SK-N-SH treated with all-trans-retinoic acid at 6 μM for 48 hours (cell line): ENCODE measurements around the gene PHF19.

Experiments used
- ATAC-seq: fragments of 200-7000 bp; cut with Tn5 transposase; 3 replicates; pipeline ENCODE4 v1.9.1; 2020; ENCODE audit warnings: mild to moderate bottlenecking, moderate library complexity
- ARNTL ChIP-seq: fragments of 450-650 bp; formaldehyde crosslinking; IDR thresholded peaks from 2 replicates; pipeline ENCODE4 v1.5.0; 2020; ENCODE audit warnings: low read depth, mild to moderate bottlenecking, moderate library complexity, borderline replicate concordance
- BACH2 ChIP-seq: fragments of 250-450 bp; sonication (Bioruptor Pico); IDR thresholded peaks from 2 replicates; pipeline ENCODE4 v1.9.0; 2021; ENCODE audit warnings: mild to moderate bottlenecking, borderline replicate concordance
- CSDC2 ChIP-seq: fragments of 250-450 bp; sonication (Bioruptor Pico); IDR thresholded peaks from 2 replicates; pipeline ENCODE4 v1.5.0; 2020; ENCODE audit warnings: mild to moderate bottlenecking, moderate library complexity
- ESRRG ChIP-seq: fragments of 250-450 bp; sonication (Bioruptor Pico); IDR thresholded peaks from 2 replicates; pipeline ENCODE4 v1.6.1; 2021; ENCODE audit warnings: mild to moderate bottlenecking
- GLIS3 ChIP-seq: fragments of 250-450 bp; sonication (Bioruptor Pico); IDR thresholded peaks from 2 replicates; pipeline ENCODE4 v1.5.0; 2020; ENCODE audit warnings: mild to moderate bottlenecking, moderate library complexity
- ISL1 ChIP-seq: fragments of 250-450 bp; sonication (Bioruptor Pico); IDR thresholded peaks from 2 replicates; pipeline ENCODE4 v2.1.2; 2022; ENCODE audit warnings: mild to moderate bottlenecking, moderate library complexity
- OSR1 ChIP-seq: fragments of 250-450 bp; sonication (Bioruptor Pico); IDR thresholded peaks from 2 replicates; pipeline ENCODE4 v1.8.0; 2022; ENCODE audit warnings: moderate library complexity, mild to moderate bottlenecking, inconsistent platforms
- PPARA ChIP-seq: fragments of 250-450 bp; sonication (Bioruptor Pico); IDR thresholded peaks from 2 replicates; pipeline ENCODE4 v1.5.0; 2020; ENCODE audit warnings: mild to moderate bottlenecking, borderline replicate concordance
- RARB ChIP-seq: fragments of 250-450 bp; sonication (Bioruptor Pico); IDR thresholded peaks from 2 replicates; pipeline ENCODE4 v1.8.0; 2021; ENCODE audit warnings: mild to moderate bottlenecking, moderate library complexity
- TCF4 ChIP-seq: fragments of 250-450 bp; sonication (Bioruptor Pico); IDR thresholded peaks from 2 replicates; pipeline ENCODE4 v1.8.0; 2021; ENCODE audit warnings: mild to moderate bottlenecking, moderate library complexity, borderline replicate concordance
- TOX ChIP-seq: fragments of 250-450 bp; sonication (Bioruptor Pico); IDR thresholded peaks from 2 replicates; pipeline ENCODE4 v1.8.0; 2021; ENCODE audit warnings: mild to moderate bottlenecking, moderate library complexity, borderline replicate concordance
- ZC3H10 ChIP-seq: fragments of 250-450 bp; sonication (Bioruptor Pico); IDR thresholded peaks from 2 replicates; pipeline ENCODE4 v1.5.1; 2021; ENCODE audit warnings: mild to moderate bottlenecking, moderate library complexity
- ZFP30 ChIP-seq: fragments of 450-650 bp; formaldehyde crosslinking; IDR thresholded peaks from 2 replicates; pipeline ENCODE4 v1.5.0; 2022; ENCODE audit warnings: mild to moderate bottlenecking, moderate library complexity
- ZNF565 ChIP-seq: fragments of 450-650 bp; formaldehyde crosslinking; conservative IDR thresholded peaks from 2 replicates; pipeline ENCODE4 v1.5.0; 2020; ENCODE audit warnings: low read depth, mild to moderate bottlenecking, moderate library complexity
- ZNF8 ChIP-seq: fragments of 450-650 bp; formaldehyde crosslinking; IDR thresholded peaks from 2 replicates; pipeline ENCODE4 v1.5.0; 2020; ENCODE audit warnings: mild to moderate bottlenecking, moderate library complexity
- TF ChIP-seq, protein P1 (sequence below): fragments of 250-450 bp; sonication (Bioruptor Pico); IDR thresholded peaks from 2 replicates; pipeline ENCODE4 v1.5.0; 2020; ENCODE audit warnings: mild to moderate bottlenecking, moderate library complexity
- TF ChIP-seq, protein P2 (sequence below): fragments of 250-450 bp; sonication (Bioruptor Pico); IDR thresholded peaks from 2 replicates; pipeline ENCODE4 v1.8.0; 2020; ENCODE audit warnings: mild to moderate bottlenecking, moderate library complexity, borderline replicate concordance
- TF ChIP-seq, protein P3 (sequence below): fragments of 250-450 bp; sonication (Bioruptor Pico); IDR thresholded peaks from 2 replicates; pipeline ENCODE4 v1.8.0; 2021; ENCODE audit warnings: low read depth, mild to moderate bottlenecking, moderate library complexity, borderline replicate concordance
- TF ChIP-seq, protein P4 (sequence below): fragments of 250-450 bp; sonication (Bioruptor Pico); IDR thresholded peaks from 2 replicates; pipeline ENCODE4 v1.5.1; 2020; ENCODE audit warnings: low read depth, mild to moderate bottlenecking, moderate library complexity
- TF ChIP-seq, protein P5 (sequence below): fragments of 250-450 bp; sonication (Bioruptor Pico); IDR thresholded peaks from 2 replicates; pipeline ENCODE4 v1.5.1; 2021; ENCODE audit warnings: mild to moderate bottlenecking, moderate library complexity

Gene PHF19

DNA sequence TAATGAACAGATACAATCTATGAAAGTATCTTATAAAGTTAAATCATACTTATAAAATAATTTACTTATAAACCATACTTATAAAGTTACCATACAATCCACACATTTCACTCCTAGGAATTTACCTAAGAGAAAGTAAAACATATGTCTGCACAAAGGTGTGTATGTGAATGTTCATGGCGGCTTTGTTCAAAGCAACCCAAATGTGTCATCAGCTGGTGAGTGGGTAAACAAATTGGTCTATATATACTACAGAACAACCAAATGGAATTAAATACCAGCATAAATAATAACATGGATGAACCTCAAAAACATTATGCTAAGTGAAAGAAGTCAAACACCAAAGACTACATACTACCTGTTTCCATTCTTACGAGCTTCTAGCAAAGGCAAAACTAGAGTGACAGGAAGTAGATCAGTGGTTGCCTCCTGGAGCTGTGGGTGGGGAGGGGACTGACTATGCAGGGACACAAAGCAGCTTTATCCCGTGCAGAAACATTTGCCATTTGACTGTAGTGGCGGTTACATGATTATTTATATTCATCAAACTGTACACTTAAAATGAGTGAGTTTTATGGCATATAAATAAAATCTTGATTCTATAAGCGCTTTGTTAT lies 39.0 kb upstream of the PHF19 start:
- no peak for ATAC-seq
- TF ChIP-seq RARB (CRISPR knock-in tag) (no peak), ZNF565 (no peak), ZNF8 (CRISPR knock-in tag) (no peak), ARNTL (CRISPR knock-in tag) (no peak), PPARA (CRISPR knock-in tag) (no peak), ESRRG (no peak), BACH2 (CRISPR knock-in tag) (no peak)
- TF ChIP-seq, protein P1, sequence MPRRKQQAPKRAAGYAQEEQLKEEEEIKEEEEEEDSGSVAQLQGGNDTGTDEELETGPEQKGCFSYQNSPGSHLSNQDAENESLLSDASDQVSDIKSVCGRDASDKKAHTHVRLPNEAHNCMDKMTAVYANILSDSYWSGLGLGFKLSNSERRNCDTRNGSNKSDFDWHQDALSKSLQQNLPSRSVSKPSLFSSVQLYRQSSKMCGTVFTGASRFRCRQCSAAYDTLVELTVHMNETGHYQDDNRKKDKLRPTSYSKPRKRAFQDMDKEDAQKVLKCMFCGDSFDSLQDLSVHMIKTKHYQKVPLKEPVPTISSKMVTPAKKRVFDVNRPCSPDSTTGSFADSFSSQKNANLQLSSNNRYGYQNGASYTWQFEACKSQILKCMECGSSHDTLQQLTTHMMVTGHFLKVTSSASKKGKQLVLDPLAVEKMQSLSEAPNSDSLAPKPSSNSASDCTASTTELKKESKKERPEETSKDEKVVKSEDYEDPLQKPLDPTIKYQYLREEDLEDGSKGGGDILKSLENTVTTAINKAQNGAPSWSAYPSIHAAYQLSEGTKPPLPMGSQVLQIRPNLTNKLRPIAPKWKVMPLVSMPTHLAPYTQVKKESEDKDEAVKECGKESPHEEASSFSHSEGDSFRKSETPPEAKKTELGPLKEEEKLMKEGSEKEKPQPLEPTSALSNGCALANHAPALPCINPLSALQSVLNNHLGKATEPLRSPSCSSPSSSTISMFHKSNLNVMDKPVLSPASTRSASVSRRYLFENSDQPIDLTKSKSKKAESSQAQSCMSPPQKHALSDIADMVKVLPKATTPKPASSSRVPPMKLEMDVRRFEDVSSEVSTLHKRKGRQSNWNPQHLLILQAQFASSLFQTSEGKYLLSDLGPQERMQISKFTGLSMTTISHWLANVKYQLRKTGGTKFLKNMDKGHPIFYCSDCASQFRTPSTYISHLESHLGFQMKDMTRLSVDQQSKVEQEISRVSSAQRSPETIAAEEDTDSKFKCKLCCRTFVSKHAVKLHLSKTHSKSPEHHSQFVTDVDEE (CRISPR knock-in tag) = no peak
- TF ChIP-seq, protein P2, sequence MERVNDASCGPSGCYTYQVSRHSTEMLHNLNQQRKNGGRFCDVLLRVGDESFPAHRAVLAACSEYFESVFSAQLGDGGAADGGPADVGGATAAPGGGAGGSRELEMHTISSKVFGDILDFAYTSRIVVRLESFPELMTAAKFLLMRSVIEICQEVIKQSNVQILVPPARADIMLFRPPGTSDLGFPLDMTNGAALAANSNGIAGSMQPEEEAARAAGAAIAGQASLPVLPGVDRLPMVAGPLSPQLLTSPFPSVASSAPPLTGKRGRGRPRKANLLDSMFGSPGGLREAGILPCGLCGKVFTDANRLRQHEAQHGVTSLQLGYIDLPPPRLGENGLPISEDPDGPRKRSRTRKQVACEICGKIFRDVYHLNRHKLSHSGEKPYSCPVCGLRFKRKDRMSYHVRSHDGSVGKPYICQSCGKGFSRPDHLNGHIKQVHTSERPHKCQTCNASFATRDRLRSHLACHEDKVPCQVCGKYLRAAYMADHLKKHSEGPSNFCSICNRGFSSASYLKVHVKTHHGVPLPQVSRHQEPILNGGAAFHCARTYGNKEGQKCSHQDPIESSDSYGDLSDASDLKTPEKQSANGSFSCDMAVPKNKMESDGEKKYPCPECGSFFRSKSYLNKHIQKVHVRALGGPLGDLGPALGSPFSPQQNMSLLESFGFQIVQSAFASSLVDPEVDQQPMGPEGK (CRISPR knock-in tag) = no peak

DNA sequence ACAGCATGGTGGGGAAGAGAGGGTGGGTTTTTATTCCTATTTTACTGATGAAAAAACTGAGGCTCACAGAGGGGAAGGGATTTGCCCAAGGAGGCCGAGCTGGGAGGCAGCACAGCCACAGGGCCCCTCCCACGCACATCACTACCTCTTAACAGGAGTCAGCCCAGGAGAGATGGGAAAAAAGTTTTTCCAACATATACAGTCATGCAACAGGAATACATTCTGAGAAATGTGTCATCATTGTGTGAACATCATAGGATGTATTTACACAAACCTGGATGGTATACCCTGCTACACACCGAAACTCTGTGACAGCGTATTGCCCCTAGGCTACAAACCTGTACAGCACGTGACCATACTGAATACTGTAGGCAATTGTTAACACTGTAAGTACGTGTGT lies 38.0 kb upstream of the PHF19 start:
- no peak for ATAC-seq
- TF ChIP-seq, protein P3, sequence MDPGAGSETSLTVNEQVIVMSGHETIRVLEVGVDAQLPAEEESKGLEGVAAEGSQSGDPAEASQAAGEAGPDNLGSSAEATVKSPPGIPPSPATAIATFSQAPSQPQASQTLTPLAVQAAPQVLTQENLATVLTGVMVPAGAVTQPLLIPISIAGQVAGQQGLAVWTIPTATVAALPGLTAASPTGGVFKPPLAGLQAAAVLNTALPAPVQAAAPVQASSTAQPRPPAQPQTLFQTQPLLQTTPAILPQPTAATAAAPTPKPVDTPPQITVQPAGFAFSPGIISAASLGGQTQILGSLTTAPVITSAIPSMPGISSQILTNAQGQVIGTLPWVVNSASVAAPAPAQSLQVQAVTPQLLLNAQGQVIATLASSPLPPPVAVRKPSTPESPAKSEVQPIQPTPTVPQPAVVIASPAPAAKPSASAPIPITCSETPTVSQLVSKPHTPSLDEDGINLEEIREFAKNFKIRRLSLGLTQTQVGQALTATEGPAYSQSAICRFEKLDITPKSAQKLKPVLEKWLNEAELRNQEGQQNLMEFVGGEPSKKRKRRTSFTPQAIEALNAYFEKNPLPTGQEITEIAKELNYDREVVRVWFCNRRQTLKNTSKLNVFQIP = no peak
- TF ChIP-seq TOX (CRISPR knock-in tag) (no peak), TCF4 (CRISPR knock-in tag) (no peak), ESRRG (no peak), RARB (CRISPR knock-in tag) (no peak), ZC3H10 (CRISPR knock-in tag) (no peak), ISL1 (CRISPR knock-in tag) (no peak), ARNTL (CRISPR knock-in tag) (no peak), CSDC2 (CRISPR knock-in tag) (no peak), ZFP30 (no peak), ZNF8 (CRISPR knock-in tag) (no peak), GLIS3 (CRISPR knock-in tag) (no peak), ZNF565 (no peak), PPARA (CRISPR knock-in tag) (no peak), BACH2 (CRISPR knock-in tag) (no peak), OSR1 (no peak)
- TF ChIP-seq, protein P4, sequence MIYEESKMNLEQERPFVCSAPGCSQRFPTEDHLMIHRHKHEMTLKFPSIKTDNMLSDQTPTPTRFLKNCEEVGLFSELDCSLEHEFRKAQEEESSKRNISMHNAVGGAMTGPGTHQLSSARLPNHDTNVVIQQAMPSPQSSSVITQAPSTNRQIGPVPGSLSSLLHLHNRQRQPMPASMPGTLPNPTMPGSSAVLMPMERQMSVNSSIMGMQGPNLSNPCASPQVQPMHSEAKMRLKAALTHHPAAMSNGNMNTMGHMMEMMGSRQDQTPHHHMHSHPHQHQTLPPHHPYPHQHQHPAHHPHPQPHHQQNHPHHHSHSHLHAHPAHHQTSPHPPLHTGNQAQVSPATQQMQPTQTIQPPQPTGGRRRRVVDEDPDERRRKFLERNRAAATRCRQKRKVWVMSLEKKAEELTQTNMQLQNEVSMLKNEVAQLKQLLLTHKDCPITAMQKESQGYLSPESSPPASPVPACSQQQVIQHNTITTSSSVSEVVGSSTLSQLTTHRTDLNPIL = no peak
- TF ChIP-seq, protein P5, sequence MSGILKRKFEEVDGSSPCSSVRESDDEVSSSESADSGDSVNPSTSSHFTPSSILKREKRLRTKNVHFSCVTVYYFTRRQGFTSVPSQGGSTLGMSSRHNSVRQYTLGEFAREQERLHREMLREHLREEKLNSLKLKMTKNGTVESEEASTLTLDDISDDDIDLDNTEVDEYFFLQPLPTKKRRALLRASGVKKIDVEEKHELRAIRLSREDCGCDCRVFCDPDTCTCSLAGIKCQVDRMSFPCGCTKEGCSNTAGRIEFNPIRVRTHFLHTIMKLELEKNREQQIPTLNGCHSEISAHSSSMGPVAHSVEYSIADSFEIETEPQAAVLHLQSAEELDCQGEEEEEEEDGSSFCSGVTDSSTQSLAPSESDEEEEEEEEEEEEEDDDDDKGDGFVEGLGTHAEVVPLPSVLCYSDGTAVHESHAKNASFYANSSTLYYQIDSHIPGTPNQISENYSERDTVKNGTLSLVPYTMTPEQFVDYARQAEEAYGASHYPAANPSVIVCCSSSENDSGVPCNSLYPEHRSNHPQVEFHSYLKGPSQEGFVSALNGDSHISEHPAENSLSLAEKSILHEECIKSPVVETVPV = no peak
- TF ChIP-seq, protein P1 (CRISPR knock-in tag) = no peak
- TF ChIP-seq, all 23 proteins: peak for 0
